Prostate gland (tissue), 2 donors: ENCODE results near the gene SPIRE2. TPM values are rescaled to one million over a fixed set of nuclear protein-coding genes. Genes with fewer than 3 reads are reported as not detected.

ENCODE experiments used
- DNase-seq: peaks from one replicate; pipeline ENCODE4 v3.0.0-alpha.2; 2019; ENCODE audit warnings: low spot score
- H3K27ac ChIP-seq, 2 donors: fragments of 200-600 bp; sonication (generic); 2 replicates each; pipeline ENCODE4 v1.5.1; 2017 to 2019
- H3K27me3 ChIP-seq: fragments of 200-600 bp; sonication (generic); replicated peaks from 2 replicates; pipeline ENCODE4 v1.5.1; 2019; ENCODE audit not compliant: insufficient read depth
- H3K36me3 ChIP-seq, 2 donors: fragments of 200-600 bp; sonication (generic); 1 replicate in 1 of 2; 2 replicates in 1 of 2; pipeline versions ENCODE4 v1.5.1 to v1.8.1; 2017 to 2019
- H3K4me1 ChIP-seq: fragments of 200-600 bp; sonication (generic); replicated peaks from 2 replicates; pipeline ENCODE4 v1.5.1; 2019
- H3K4me3 ChIP-seq, 2 donors: fragments of 200-600 bp; sonication (generic); 2 replicates each; pipeline ENCODE4 v1.5.1; 2017 to 2019
- H3K9me3 ChIP-seq: fragments of 200-600 bp; sonication (generic); 2 replicates; pipeline ENCODE4 v1.5.1; 2017
- CTCF ChIP-seq, 4 experiments: fragments of 200-600 bp in 2 of 4; fragments of 450-650 bp in 2 of 4; sonication (generic) in 2 of 4; IDR thresholded peaks; 1 replicate in 3 of 4; 2 replicates in 1 of 4; pipeline ENCODE4 v1.5.1; 2016 to 2019; ENCODE audit warnings: antibody characterized with exemption in 4 of 4, mild to moderate bottlenecking in 2 of 4, moderate library complexity in 2 of 4
- POLR2A ChIP-seq: fragments of 450-650 bp; IDR thresholded peaks from one replicate; pipeline ENCODE4 v1.6.1; 2016; ENCODE audit warnings: antibody characterized with exemption, mild to moderate bottlenecking
- POLR2AphosphoS5 ChIP-seq: sonication (generic); formaldehyde crosslinking; IDR thresholded peaks from one replicate; pipeline ENCODE4 v1.6.1; 2017; ENCODE audit warnings: antibody characterized with exemption
- WGBS: methylation state at CpG from one replicate; pipeline ENCODE4 v1.1.5; 2018; 5-methylcytosine and 5-hydroxymethylcytosine counted together
- intact Hi-C: fragments of 100-400 bp; cut with DNase I; formaldehyde crosslinking; loops from one replicate; pipeline ENCODE4 v1.14.2; 2022
- total RNA-seq, 2 donors: library from RNA; depleted of rRNA; stranded (reverse); fragments of >200 nt; gene quantifications; one replicate each; pipeline ENCODE4 v1.1.0, GENCODE V29; 2016

The SPIRE2 gene
- total RNA-seq, 2 donors from 2014 or later, result 13.7 to 15.5 TPM

- H3K27me3 ChIP-seq, result no peaks in the 10 kb centered on the region
- H3K27ac ChIP-seq, result no peak overlapping the region
- intact Hi-C loops, result no loop called here
- H3K36me3 ChIP-seq, result no peaks in the 10 kb centered on the region
- TF ChIP-seq POLR2AphosphoS5 (no peak), CTCF (IDR thresholded peaks at IDR 0.05) (no peak), POLR2A (no peak)
- H3K4me1 ChIP-seq, result peaks cover 5% of the 10 kb centered on the region
- no peaks in the 10 kb centered on the region for H3K9me3 ChIP-seq
- 97% methylated on average over 5 of the region's 5 CpGs for WGBS
- DNase-seq, result no peak
- no peak overlapping the region for H3K4me3 ChIP-seq
Observed at GRCh38 chr16:89867918-89868317, 39.6 kb downstream of the SPIRE2 start.

GRCh38 chr16:89869911-89870310 is 41.6 kb downstream of the SPIRE2 start:
- no peak for DNase-seq
- Histone ChIP-seq H3K36me3 (no peaks in the 10 kb centered on the region), H3K4me3 (no peak overlapping the region), H3K4me1 (peaks cover 5% of the 10 kb centered on the region), H3K27ac (no peak overlapping the region), H3K9me3 (no peaks in the 10 kb centered on the region), H3K27me3 (no peaks in the 10 kb centered on the region)
- TF ChIP-seq POLR2AphosphoS5 (no peak), POLR2A (no peak), CTCF (IDR thresholded peaks at IDR 0.05) (no peak)
- intact Hi-C loops, result loop anchor here (5.0 kb wide), 2 partner anchors 148 to 168 kb away; partner anchors contain the start of genes SPATA2L, VPS9D1 and ZNF276
- WGBS, result 94% methylated on average over 10 of the region's 12 CpGs

DNA sequence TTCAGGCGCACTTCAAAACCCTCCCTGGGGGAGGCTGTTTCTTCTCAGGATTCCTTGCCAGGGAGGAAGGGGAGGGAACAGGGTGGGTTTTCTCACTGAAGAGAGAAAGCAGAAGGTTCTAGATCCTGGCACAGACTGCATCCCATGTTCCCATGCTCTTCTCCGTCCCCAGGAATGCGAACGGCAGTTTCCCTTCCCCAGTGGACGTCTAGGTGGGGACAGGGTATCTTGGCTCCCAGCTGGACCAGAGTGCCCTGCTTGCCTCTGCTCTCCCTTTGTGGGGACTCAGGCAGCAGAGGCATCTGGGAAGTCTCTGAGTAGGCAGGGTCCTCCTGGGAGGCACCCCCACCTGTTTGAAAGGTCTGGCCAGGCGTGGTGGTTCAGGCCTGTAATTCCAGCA is 42.2 kb downstream of the SPIRE2 start:
- no peaks in the 10 kb centered on the region for H3K36me3 ChIP-seq
- TF ChIP-seq POLR2A (no peak), CTCF (IDR thresholded peaks at IDR 0.05) (no peak), POLR2AphosphoS5 (no peak)
- H3K27me3 ChIP-seq, result no peaks in the 10 kb centered on the region
- H3K9me3 ChIP-seq, result no peaks in the 10 kb centered on the region
- no peak overlapping the region for H3K27ac ChIP-seq
- WGBS, result 91% methylated on average over 6 of the region's 6 CpGs
- H3K4me3 ChIP-seq, result no peak overlapping the region
- H3K4me1 ChIP-seq, result peaks cover 5% of the 10 kb centered on the region
- no peak for DNase-seq
- intact Hi-C loops, result loop anchor here (5.0 kb wide), 2 partner anchors 148 to 168 kb away; partner anchors contain the start of genes SPATA2L, VPS9D1 and ZNF276

- Histone ChIP-seq H3K27ac (no peak overlapping the region), H3K9me3 (no peaks in the 10 kb centered on the region), H3K36me3 (no peaks in the 10 kb centered on the region), H3K27me3 (no peaks in the 10 kb centered on the region), H3K4me3 (no peak overlapping the region), H3K4me1 (peaks cover 5% of the 10 kb centered on the region)
- intact Hi-C loops, result loop anchor here (5.0 kb wide), 2 partner anchors 150 to 170 kb away; partner anchors contain the start of genes SPATA2L, VPS9D1 and ZNF276
- TF ChIP-seq POLR2AphosphoS5 (no peak), CTCF (IDR thresholded peaks at IDR 0.05) (no peak), POLR2A (no peak)
- DNase-seq, result no peak
- WGBS, result 93% methylated on average over 9 of the region's 9 CpGs
Observed at GRCh38 chr16:89871895-89872294, 43.6 kb downstream of the SPIRE2 start.
